Suprapubic skin (tissue), 4 donors: ENCODE results near the gene COL23A1. TPM values are rescaled to one million over a fixed set of nuclear protein-coding genes. Genes with fewer than 3 reads are reported as not detected.

Experiments used
- DNase-seq, 2 donors: peaks; one replicate each; pipeline ENCODE4 v3.0.0-alpha.2; 2019; ENCODE audit warnings: low spot score in 2 of 2
- H3K27ac ChIP-seq: fragments of 200-600 bp; sonication (generic); one replicate; pipeline ENCODE4 v1.5.1; 2019
- H3K27me3 ChIP-seq: fragments of 200-600 bp; sonication (generic); one replicate; pipeline ENCODE4 v1.5.1; 2019
- H3K36me3 ChIP-seq: fragments of 200-600 bp; sonication (generic); one replicate; pipeline ENCODE4 v1.5.1; 2019
- H3K4me1 ChIP-seq: fragments of 200-600 bp; sonication (generic); one replicate; pipeline ENCODE4 v1.5.1; 2019
- H3K4me3 ChIP-seq: fragments of 200-600 bp; sonication (generic); one replicate; pipeline ENCODE4 v1.5.1; 2019; ENCODE audit warnings: mild to moderate bottlenecking
- H3K9me3 ChIP-seq: fragments of 200-600 bp; sonication (generic); one replicate; pipeline ENCODE4 v1.5.1; 2019
- EP300 ChIP-seq: sonication (generic); formaldehyde crosslinking; IDR thresholded peaks from one replicate; pipeline ENCODE4 v1.6.1; 2017; ENCODE audit warnings: antibody characterized with exemption
- POLR2A ChIP-seq, 2 donors: fragments of 450-650 bp; IDR thresholded peaks; one replicate each; pipeline ENCODE4 v1.6.1; 2017; ENCODE audit warnings: antibody characterized with exemption in 2 of 2, mild to moderate bottlenecking in 2 of 2, moderate library complexity in 2 of 2
- POLR2AphosphoS5 ChIP-seq, 3 donors: sonication (generic); formaldehyde crosslinking; IDR thresholded peaks; one replicate each; pipeline ENCODE4 v1.6.1; 2017; ENCODE audit warnings: antibody characterized with exemption in 3 of 3
- WGBS: methylation state at CpG from one replicate; pipeline ENCODE4 v1.1.5; 2018; 5-methylcytosine and 5-hydroxymethylcytosine counted together
- total RNA-seq, 4 donors: library from RNA; depleted of rRNA; stranded (reverse); fragments of >200 nt; gene quantifications; one replicate each; pipeline ENCODE4 v1.1.0, GENCODE V29; 2016
- TF ChIP-seq, protein P1 (sequence below), 2 donors: fragments of 200-600 bp in 1 of 2; fragments of 450-650 bp in 1 of 2; sonication (generic) in 1 of 2; IDR thresholded peaks; one replicate each; pipeline ENCODE4 v1.5.1; 2016 to 2019; ENCODE audit warnings: antibody characterized with exemption in 2 of 2, mild to moderate bottlenecking in 1 of 2, moderate library complexity in 1 of 2

COL23A1 gene
- total RNA-seq, 4 donors from 2014 or later, result 1.6 to 4.4 (median 3.4) TPM

DNA sequence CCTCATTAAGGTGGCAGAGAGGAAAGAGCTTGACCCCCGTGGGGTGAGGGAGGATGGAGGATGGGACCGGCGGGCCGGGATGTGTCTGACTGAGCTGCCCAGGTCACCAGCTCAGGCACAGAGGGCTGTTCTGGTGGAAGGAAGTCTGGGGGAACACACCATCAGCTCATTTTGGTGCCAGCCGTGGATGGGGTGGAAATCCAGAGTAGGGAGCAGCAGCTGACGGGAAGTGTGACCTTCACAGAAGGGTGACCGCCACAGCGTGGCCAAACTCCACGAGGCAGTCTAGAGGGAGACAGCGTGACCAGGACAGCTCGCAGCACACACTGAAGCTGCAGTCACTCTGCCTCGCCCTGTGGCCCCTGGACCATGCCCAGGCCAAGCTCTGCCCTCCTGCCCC lies 312.3 kb downstream of the COL23A1 start:
- Histone ChIP-seq H3K9me3 (no peaks in the 10 kb centered on the region), H3K4me1 (peaks cover 9% of the 10 kb centered on the region), H3K27ac (no peak overlapping the region), H3K27me3 (peaks cover 29% of the 10 kb centered on the region), H3K4me3 (no peak overlapping the region), H3K36me3 (no peaks in the 10 kb centered on the region)
- WGBS, result 74% methylated on average over 12 of the region's 12 CpGs
- no peak for DNase-seq
- TF ChIP-seq POLR2AphosphoS5 (IDR thresholded peaks at IDR 0.05) (no peak), EP300 (no peak), POLR2A (IDR thresholded peaks at IDR 0.05) (no peak)
- TF ChIP-seq, protein P1, sequence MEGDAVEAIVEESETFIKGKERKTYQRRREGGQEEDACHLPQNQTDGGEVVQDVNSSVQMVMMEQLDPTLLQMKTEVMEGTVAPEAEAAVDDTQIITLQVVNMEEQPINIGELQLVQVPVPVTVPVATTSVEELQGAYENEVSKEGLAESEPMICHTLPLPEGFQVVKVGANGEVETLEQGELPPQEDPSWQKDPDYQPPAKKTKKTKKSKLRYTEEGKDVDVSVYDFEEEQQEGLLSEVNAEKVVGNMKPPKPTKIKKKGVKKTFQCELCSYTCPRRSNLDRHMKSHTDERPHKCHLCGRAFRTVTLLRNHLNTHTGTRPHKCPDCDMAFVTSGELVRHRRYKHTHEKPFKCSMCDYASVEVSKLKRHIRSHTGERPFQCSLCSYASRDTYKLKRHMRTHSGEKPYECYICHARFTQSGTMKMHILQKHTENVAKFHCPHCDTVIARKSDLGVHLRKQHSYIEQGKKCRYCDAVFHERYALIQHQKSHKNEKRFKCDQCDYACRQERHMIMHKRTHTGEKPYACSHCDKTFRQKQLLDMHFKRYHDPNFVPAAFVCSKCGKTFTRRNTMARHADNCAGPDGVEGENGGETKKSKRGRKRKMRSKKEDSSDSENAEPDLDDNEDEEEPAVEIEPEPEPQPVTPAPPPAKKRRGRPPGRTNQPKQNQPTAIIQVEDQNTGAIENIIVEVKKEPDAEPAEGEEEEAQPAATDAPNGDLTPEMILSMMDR (IDR thresholded peaks at IDR 0.05), result no peak

DNA sequence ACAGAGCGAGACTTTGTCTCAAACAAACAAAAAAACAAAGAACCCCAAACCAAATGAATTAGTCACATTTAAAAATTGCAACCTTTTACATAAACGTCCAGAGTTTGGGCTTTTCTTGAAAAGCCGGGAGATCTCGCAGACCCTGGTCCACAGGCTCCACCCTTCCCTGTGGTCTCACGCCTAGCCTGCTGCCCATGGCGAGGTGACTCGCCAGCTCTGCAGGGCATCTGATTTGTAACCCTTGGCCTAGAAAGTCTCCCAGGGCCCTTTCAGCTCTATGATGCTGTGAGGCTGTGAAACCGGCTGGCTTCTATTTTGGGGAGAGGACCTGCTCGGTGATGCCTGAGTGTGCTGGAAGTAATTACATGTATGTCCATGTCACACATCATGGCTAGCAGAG lies 312.8 kb downstream of the COL23A1 start:
- no peaks in the 10 kb centered on the region for H3K9me3 ChIP-seq
- TF ChIP-seq, protein P1 (IDR thresholded peaks at IDR 0.05), result no peak
- TF ChIP-seq POLR2A (IDR thresholded peaks at IDR 0.05) (no peak), POLR2AphosphoS5 (IDR thresholded peaks at IDR 0.05) (no peak), EP300 (no peak)
- H3K27ac ChIP-seq, result no peak overlapping the region
- peaks cover 9% of the 10 kb centered on the region for H3K4me1 ChIP-seq
- DNase-seq, result no peak
- H3K4me3 ChIP-seq, result no peak overlapping the region
- H3K27me3 ChIP-seq, result peaks cover 29% of the 10 kb centered on the region
- WGBS, result 84% methylated on average over 6 of the region's 9 CpGs
- H3K36me3 ChIP-seq, result no peaks in the 10 kb centered on the region

DNA sequence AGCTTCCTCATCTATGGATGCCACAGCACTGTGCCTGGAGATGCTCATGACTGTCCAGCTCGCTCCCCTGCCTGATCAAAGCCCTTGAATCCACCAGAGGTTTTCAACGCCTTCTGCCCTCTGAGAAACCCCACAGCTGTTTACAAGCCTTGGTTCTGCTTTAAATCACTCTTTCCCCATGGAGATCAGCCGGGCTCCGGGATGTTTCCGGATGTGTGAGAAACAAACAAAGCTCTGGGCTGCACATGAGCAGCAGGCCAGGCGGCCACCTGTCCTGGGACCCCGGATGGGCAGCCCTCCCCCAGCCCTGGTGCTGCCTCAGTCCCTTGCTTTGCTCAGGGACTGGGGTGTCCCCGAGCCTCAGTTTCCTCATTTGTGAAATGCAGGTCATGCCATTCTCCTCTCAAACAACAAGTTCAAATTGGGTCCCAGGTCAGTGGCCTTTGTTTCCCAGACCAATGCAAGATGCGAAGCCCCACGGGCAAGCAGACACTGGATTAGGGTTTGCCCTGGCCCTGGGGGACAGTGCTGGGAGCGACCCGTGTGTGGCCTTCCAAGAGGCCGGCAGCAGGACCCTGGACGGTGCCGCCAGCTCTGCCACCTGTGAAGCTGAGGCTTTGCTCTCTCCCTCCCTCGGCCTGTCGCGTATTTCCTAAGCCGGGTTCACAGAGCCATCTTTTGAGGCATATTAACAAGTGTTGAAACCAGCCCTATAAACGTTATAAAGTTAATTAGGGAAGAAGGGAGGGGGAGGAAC lies 315.2 kb downstream of the COL23A1 start:
- WGBS, result 92% methylated on average over 18 of the region's 20 CpGs
- Histone ChIP-seq H3K4me1 (peaks cover 3% of the 10 kb centered on the region), H3K27ac (no peak overlapping the region), H3K36me3 (no peaks in the 10 kb centered on the region), H3K9me3 (no peaks in the 10 kb centered on the region), H3K27me3 (peaks cover 29% of the 10 kb centered on the region), H3K4me3 (no peak overlapping the region)
- no peak for DNase-seq
- TF ChIP-seq, protein P1 (IDR thresholded peaks at IDR 0.05), result no peak
- TF ChIP-seq POLR2AphosphoS5 (IDR thresholded peaks at IDR 0.05) (no peak), EP300 (no peak), POLR2A (IDR thresholded peaks at IDR 0.05) (no peak)

DNA sequence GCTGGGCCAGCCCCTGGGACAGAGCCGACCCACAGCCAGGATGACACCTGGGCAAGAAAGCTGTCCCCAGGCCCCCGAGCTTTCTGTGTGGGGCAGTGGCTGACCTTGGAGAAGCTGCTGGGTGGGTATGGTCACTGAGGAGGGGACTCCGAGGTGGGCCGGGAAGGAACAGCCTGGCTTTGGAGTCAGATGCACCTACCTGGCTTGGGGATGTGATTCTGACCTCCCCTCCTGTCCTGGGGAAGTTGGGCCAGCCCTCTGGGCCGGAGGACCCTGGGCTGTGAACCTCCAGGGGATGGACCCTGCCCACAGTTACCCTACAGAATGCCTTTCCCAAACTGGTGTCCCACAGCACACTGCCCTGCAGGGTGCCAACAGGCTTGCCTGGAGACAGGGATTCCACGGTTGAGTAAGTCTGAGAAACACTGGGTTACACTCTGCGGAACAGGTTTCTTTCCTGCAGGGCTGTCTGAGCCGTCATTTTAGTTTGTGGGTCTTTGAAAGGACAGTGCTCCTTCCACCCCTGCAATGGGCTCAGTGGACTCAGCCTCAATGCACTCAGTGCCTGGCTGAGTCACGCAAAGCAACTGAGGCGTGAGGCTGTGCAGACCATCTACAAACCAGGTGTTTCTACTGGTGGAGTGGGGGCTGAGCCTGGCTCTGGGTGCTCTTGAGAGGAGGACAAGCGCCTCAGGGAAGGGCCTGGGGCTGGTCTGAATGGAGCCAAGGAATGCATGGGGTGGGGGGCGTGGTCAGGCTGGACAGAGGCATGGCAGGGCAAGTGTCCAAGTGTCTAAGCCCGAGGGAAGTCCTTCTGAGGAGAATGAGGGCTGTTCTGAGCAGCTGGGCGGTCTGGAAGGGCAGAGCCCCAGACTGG lies 316.3 kb downstream of the COL23A1 start:
- Histone ChIP-seq H3K4me1 (no peaks in the 10 kb centered on the region), H3K27ac (no peak overlapping the region), H3K9me3 (no peaks in the 10 kb centered on the region), H3K36me3 (no peaks in the 10 kb centered on the region), H3K27me3 (peaks cover 22% of the 10 kb centered on the region), H3K4me3 (no peak overlapping the region)
- DNase-seq, result no peak
- no peak for TF ChIP-seq POLR2AphosphoS5 (IDR thresholded peaks at IDR 0.05)
- TF ChIP-seq EP300, result no peak
- TF ChIP-seq POLR2A (IDR thresholded peaks at IDR 0.05), result no peak
- TF ChIP-seq, protein P1 (IDR thresholded peaks at IDR 0.05), result no peak
- 51% methylated on average over 4 of the region's 14 CpGs for WGBS

DNA sequence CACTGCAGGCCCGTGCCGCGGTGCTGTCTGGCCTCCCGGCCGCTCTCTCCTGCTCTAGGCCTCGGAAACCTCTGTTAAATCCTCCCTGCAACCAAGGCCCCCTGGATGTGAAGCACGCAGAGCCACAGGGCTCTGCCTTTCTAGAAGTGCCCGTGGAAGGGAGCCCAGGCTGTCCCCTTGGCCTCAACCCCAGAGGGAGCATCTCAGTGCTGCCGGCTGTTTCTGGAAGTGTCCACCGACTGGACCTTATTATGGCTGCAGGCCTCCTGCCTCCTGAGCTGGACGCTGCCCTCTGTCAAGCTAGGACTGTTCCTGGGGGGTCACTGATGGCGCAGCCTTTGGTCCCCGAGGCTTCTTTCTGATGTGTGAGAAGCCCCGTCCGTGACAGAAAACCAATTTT lies 317.2 kb downstream of the COL23A1 start:
- no peak for DNase-seq
- H3K27me3 ChIP-seq, result peaks cover 13% of the 10 kb centered on the region
- H3K4me1 ChIP-seq, result no peaks in the 10 kb centered on the region
- H3K27ac ChIP-seq, result no peak overlapping the region
- H3K4me3 ChIP-seq, result no peak overlapping the region
- 93% methylated on average over 12 of the region's 15 CpGs for WGBS
- H3K36me3 ChIP-seq, result no peaks in the 10 kb centered on the region
- TF ChIP-seq, protein P1 (IDR thresholded peaks at IDR 0.05), result no peak
- TF ChIP-seq POLR2AphosphoS5 (IDR thresholded peaks at IDR 0.05), result no peak
- no peak for TF ChIP-seq EP300
- no peak for TF ChIP-seq POLR2A (IDR thresholded peaks at IDR 0.05)
- H3K9me3 ChIP-seq, result no peaks in the 10 kb centered on the region
